Eye (tissue), 1 donor: ENCODE results near the gene AADACL3.

Source experiments
- DNase-seq: peaks from one replicate; pipeline ENCODE4 v3.0.0-alpha.2; 2015

Gene AADACL3

GRCh38 chr1:12770620-12771019 lies 54.7 kb downstream of the AADACL3 start:
- DNase-seq, result no peak

- DNase-seq, result no peak
Measured at GRCh38 chr1:12771186-12771585, 55.3 kb downstream of the AADACL3 start.

GRCh38 chr1:12772520-12772919 lies 56.6 kb downstream of the AADACL3 start:
- no peak for DNase-seq

- DNase-seq, result no peak
Measured at GRCh38 chr1:12773438-12773837, 57.5 kb downstream of the AADACL3 start, which contains the start of gene PRAMEF12. Gene PRAMEF12 (plus strand): TSS chr1:12773738. CDS start chr1:12774868, 1,130 bp downstream.

- DNase-seq, result no peak
Measured at GRCh38 chr1:12774801-12775345, 59.0 kb downstream of the AADACL3 start.

GRCh38 chr1:12775443-12775842 lies 59.5 kb downstream of the AADACL3 start:
- DNase-seq, result no peak

- no peak for DNase-seq
Measured at GRCh38 chr1:12776801-12777557, 61.1 kb downstream of the AADACL3 start.
